HG03571 (cell line): Measurements from ENCODE around the gene LDB1.
A peak's percentile ranks its signal among the peaks of the same experiment; 100 is the strongest.

Experiments
- ATAC-seq: cut with Tn5 transposase; IDR thresholded peaks from one replicate; pipeline ENCODE4 v1.9.1; 2021; ENCODE audit not compliant: unreplicated experiment

The LDB1 gene, protein sequence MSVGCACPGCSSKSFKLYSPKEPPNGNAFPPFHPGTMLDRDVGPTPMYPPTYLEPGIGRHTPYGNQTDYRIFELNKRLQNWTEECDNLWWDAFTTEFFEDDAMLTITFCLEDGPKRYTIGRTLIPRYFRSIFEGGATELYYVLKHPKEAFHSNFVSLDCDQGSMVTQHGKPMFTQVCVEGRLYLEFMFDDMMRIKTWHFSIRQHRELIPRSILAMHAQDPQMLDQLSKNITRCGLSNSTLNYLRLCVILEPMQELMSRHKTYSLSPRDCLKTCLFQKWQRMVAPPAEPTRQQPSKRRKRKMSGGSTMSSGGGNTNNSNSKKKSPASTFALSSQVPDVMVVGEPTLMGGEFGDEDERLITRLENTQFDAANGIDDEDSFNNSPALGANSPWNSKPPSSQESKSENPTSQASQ

DNA sequence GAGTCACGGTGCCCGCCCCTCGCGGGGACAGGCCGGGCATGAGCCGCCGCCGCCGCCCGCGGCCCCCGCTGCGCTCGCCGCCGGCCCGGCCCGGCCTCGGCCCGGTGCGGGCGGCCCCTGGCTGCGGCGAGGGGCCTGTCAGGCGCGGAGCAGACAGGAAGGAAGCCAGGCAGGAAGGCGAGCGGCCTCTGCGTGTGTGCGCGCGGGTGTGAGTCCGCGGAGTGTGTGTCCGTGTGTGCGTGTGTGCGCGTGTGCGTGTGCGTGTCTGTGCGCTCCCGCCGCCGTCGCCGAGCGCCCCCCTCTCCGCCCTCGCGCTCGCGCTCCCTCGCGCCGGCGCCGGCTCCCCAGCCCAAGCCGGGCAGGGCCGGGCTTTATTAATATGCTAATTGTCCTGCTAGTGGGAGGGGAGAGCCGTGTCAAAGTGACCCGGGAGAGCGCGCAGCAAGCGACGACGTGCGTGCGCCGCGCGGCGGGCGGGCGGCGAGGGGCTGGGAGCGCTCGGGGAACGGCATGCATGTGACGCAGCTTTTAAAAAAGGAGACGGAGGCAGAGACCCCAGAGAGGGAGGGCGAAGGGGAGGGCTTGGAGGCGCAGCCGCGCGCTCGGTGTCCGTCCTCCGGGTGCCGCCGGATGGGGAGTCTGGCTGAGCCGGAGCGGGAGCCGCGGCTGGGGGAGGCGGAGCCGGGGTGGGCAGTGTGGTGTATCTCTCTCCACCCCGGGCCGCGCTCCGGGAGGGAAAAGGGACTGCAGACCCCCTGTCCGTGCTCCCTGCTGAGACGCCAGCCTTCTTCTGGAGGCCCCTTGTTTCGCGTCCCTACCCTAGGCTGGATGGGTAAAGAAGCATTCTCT is at the start of gene LDB1:
TSS of gene LDB1 (minus strand) at position 227 of the 849 bp plus-strand sequence. CDS start 258 bp downstream, outside the sequence.
- peak; percentile 56 for ATAC-seq

DNA sequence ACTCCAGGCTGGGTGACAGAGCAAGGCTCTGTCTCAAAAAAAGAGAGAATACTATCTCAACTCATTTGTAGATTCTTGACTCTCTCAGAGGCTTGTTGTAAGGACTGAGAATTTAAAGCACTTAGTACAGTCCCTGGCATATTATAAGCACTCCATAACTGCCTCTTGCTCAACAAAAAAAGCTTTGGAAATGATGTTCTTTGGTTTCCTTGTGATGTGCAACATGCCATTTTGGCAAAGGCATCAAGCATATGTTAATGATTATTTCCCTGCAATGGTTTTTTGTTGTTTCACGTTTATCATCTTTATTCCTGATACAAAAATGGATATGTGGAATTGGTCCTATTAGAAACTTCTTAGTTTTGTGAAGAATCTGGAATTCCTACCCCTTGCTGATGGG is 47.7 kb upstream of the LDB1 start:
- no peak for ATAC-seq

DNA sequence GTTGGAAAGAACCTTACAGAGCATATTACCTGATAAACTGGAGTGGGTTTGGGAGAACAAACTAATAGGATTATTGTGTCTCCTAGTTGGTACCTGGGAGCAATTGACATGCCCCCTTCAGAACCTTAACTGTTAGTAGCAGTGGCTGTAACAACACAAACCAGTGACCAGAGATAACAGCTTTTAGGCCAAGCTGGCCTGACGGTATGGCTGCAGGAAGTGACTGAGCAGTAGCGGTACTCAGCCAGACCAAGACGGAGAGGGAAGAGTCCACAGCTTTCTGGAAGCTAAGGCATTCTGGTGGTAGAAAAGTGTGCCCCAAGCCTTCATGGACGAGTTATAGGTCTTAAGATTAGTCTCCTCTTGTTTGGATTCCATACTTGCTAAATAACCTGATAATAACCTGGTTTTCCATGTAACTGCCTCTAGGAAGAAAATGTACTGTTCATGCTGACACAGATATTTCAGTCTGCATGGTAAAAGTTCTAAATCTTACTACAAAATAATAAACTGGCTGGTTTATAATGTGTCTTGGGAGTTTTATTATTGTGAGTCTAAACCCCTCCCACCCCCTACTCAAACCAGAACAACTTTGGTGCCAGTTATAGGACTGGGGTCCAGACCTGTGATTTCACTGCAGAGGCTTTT is 43.3 kb upstream of the LDB1 start:
- ATAC-seq, result no peak

DNA sequence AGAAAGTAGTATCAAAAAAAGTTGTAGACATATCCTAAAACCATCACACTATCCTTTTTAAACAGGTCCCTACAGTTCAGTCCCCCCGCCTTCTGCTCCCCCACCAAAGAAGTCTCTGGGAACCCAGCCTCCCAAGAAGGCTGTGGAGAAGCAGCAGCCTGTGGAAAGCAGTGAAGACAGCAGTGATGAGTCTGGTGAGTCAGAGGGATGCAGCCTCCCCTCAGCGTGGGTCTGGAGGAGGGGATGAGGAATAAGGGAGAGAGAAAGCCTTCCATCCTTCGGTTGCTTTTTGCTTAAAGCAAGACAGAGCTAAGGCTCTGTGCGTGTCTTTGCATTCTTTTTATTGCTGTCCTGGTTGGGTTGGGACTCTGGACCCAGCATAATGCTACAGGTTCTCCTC is 39.7 kb upstream of the LDB1 start:
- no peak for ATAC-seq

DNA sequence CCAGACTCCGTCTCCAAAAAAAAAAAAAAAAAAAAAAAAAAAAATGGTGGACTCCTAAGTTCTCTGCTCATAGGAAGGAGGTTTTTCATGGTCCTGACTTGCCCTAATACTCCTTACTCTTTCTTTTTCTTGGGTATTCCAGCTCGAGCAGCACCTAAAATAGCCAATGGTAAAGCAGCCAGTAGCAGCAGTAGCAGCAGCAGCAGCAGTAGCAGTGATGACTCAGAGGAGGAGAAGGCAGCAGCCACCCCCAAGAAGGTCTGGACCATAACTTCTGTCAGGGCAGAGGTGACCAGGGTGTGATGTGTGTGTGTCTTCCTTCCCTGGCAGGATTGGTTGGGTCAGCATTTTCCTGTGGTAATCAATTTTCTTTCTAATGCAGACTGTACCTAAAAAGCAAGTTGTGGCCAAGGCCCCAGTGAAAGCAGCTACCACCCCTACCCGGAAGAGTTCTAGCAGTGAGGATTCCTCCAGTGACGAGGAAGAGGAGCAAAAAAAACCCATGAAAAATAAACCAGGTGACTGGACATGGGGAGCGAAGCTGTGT is 39.0 kb upstream of the LDB1 start:
- no peak for ATAC-seq

DNA sequence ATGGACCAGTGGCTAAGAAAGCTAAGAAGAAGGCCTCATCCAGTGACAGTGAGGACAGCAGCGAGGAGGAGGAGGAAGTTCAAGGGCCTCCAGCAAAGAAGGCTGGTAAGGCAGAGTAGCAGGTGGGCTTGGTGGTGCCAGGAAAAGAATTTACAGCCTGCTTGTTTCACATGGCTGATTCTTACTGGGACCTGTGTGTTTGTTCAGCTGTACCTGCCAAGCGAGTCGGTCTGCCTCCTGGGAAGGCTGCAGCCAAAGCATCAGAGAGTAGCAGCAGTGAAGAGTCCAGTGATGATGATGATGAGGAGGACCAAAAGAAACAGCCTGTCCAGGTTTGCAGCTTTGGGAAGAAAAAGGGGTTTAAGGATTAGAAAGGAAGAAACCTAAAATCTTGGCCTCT is 37.1 kb upstream of the LDB1 start:
- no peak for ATAC-seq

DNA sequence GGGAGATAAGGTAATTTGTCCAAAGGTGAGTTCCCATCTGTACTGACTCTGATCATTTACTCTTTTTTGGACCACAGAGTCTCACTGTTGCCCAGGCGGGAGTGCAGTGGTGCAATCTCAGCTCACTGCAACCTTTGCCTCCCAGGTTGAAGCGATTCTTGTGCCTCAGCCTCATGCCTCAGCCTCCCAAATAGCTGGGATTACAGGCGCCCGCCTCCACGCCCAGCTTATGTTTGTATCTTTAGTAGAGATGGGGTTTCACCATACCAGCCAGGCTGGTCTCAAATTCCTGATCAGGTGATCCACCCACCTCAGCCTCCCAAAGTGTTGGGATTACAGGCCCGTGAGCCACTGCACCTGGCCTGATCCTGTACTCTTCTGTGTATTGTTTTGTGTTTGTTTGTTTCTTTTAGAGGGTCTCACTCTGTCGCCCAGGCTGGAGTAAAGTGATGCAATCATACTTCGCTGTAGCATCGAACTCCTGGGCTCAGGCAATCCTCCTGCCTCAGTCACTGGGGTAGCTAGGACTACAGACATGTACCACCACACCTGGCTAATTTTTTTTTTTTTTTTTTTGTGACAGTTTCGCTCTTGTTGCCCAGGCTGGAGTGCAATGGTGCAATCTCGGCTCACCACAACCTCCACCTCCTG is 34.4 kb upstream of the LDB1 start:
- ATAC-seq, result no peak

DNA sequence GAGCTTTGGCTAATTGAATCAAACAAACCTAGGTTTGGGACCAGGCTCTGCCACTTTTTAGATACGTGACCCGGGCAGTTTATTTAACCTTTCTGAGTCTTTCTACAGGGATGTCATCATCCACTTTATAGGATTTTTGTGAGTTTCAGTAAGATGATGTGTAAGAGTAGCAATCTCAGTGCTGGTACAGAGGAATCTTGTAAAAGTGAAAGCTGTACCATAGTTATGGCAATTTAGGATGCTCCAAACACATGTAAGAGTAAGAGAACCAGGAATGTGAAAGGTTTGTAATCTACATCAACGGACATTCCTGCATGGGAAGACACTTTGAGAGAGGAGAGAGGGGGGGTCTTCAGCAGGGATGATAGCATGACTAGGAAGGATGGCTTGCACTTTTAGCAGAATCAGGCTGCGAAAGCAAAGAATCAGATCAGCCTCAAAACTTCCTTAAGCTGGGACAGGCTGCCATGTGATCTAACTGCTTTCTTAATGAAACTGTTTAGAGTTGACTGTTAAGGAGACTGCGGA is 33.0 kb upstream of the LDB1 start:
- ATAC-seq, result no peak

DNA sequence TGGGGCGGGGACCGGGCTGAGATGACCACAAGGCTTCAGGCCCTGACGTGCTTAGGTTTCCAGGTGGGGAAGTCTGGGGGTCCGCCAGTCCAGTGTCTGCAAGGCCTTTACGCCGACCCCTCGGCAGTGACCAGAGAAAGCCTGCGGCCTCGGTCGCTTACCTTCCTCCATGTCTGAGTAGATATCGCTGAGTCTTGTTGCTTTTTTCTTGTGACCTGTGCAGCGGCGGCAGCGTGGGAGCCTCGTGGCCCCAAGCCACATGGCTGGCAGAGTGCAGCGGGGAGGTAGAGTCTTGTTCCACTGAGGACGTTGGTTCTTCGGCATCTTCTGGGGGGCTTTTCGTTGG is 32.4 kb upstream of the LDB1 start:
- peak; percentile 12 for ATAC-seq

DNA sequence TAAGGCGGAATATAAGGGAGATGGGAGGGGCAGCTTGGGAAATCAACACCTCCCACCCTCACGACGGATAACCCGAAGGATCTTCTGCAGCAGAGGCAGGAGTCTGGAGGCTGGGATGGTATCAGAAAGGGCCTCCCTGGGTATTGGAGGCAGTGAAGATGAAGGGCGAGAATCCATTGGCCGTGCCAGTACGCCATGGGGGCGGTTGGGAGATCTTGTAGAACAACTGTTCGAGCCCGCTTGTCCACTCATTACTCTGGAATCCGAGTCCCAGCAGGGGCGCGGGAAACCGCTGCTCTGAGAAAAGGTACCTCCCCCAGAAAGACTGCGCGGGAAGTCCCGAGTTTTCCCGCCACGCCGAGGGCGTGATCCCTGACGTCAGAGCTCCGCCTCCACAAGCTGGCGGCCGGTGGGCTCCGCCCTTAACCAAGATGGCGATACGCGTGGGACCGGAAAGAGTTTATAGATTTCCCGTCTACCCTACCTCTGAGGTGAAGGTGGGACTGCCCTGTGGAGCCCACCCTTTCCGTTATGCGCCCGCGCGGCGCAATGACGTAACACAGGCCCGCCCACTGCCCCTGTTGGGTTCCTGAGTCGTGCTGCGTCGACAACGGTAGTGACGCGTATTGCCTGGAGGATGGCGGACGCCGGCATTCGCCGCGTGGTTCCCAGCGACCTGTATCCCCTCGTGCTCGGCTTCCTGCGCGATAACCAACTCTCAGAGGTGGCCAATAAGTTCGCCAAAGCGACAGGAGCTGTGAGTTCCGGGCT is 31.8 kb upstream of the LDB1 start, which contains the start of gene NOLC1:
TSS of gene NOLC1 (plus strand) at position 616 of the 771 bp plus-strand sequence. CDS start at position 638, 22 bp downstream.
- ATAC-seq, result peak; percentile 90

DNA sequence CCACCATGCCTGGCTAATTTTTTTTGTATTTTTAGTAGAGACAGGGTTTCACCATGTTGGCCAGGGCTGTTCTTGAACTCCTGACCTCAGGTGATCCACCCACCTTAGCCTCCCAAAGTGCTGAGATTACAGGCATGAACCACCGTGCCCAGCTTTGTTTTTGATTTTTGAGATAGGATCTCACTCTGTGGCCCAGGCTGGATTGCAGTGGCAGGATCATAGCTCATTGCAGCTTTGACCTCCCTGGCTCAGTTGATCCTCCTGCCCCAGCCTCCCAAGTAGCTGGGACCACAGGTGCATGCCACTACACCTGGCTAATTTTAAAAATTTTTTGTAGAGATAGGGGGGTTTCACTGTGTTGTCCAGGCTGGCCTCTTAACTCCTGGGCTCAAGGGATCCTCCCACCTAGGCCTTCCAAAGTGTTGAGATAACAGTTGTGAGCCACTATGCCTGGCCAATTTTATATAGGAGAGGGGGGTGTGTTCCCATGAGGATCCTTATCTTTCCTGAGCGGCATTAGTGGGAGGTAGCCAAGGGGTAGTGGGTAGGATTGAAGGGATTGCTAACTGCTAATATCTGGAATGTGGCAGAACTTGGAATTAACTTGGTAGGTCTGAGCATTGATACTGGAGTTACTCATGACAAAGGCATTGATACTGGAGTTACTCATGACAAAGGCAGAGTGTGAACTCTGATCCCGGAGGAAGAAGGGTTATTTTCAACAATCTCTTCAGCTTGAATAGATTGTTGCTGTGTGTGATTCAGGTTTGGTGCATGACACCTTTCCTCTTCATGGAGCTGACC is 31.0 kb upstream of the LDB1 start:
- ATAC-seq, result no peak

DNA sequence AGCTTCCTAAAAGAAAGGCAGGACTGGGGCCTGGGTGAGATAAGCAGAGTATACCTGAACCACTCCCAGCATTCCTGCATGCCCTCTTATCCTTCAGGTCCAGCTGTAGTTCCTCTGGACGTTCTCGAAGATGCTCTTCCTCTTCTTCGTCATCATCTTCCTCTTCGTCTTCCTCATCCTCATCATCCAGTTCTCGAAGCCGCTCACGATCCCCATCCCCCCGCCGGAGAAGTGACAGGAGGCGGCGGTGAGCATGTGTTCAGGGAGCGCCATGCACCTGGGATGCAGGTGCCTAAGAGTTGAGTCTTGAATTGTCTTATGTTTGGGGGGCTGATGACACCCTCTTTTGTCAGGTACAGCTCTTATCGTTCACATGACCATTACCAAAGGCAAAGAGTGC is 28.1 kb upstream of the LDB1 start:
- no peak for ATAC-seq

DNA sequence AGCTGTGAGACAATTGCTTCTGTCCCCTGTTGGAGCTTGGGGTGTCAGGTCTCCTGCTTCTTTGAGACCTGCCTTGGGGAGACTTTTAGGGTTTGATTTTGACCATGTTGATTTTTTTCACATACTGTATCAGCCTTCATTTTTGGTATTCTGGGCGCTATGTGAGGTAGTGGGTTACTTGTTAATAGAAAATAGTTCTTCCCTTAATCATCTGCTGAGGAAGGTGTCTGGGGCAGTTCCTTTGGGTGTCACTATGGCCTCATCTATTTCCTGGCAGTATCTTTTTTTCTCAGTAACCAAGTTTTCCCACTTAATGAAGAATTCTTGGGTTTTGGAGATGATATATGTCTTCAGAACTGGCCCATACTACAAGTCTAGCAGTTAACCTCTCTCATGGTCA is 27.4 kb upstream of the LDB1 start:
- ATAC-seq, result no peak

DNA sequence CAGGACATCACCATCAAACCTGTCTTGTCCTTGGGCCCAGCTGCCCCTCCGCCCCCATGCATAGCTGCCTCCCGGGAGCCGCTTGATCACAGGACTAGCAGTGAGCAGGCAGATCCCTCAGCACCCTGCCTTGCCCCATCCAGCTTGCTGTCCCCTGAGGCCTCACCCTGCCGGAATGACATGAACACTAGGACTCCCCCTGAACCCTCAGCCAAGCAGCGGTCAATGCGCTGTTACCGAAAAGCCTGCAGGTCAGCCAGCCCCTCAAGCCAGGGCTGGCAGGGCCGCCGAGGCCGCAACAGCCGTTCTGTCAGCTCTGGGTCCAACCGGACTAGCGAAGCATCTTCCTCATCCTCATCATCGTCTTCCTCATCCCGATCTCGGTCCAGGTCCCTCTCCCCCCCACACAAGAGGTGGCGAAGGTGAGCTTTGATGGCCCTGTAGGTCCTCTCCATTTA is 26.8 kb upstream of the LDB1 start:
- no peak for ATAC-seq

DNA sequence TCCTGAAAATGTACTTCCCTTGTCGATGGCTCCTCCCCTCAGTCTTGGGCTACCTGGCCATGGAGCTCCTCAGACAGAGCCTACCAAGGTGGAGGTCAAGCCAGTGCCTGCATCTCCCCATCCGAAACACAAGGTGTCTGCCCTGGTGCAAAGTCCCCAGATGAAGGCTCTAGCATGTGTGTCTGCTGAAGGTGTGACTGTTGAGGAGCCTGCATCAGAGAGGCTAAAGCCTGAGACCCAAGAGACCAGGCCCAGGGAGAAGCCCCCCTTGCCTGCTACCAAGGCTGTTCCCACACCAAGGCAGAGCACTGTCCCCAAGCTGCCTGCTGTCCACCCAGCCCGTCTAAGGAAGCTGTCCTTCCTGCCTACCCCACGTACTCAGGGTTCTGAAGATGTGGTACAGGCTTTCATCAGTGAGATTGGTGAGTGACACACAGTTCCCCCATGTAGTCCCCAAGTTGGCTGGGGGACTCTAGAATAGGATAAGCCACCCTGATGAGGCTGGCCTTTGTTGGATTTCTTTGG is 21.5 kb upstream of the LDB1 start:
- no peak for ATAC-seq

DNA sequence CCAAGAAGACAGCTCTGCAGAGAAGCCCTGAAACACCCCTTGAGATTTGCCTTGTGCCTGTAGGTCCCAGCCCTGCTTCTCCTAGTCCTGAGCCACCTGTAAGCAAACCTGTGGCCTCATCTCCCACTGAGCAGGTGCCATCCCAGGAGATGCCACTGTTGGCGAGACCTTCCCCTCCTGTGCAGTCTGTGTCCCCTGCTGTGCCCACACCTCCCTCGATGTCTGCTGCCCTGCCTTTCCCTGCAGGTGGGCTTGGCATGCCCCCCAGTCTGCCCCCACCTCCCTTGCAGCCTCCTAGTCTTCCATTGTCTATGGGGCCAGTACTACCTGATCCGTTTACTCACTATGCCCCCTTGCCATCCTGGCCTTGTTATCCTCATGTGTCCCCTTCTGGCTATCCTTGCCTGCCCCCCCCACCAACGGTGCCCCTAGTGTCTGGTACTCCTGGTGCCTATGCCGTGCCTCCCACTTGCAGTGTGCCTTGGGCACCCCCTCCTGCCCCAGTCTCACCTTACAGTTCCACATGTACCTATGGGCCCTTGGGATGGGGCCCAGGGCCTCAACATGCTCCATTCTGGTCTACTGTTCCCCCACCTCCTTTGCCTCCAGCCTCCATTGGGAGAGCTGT is 20.9 kb upstream of the LDB1 start:
- no peak for ATAC-seq

DNA sequence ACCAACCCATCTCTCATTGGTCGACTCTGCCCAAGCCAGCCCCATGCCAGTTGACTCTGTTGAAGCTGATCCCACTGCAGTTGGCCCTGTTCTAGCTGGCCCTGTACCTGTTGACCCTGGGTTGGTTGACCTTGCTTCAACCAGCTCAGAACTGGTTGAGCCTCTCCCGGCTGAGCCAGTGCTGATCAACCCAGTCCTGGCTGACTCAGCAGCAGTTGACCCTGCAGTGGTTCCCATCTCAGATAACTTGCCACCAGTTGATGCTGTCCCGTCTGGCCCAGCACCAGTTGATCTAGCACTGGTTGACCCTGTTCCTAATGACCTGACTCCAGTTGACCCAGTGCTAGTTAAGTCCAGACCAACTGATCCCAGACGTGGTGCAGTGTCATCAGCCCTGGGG is 20.1 kb upstream of the LDB1 start:
- no peak for ATAC-seq
